H7 (cell line): ENCODE measurements around the gene CD3G. TPM values are rescaled to one million over a fixed set of nuclear protein-coding genes. Genes with fewer than 3 reads are reported as not detected.
A peak's percentile ranks its signal among the peaks of the same experiment; 100 is the strongest.

Experiments
- DNase-seq: peaks from one replicate; pipeline ENCODE4 v3.0.0; 2012
- H3K27me3 ChIP-seq: 2 replicates; pipeline ENCODE4 v1.6.0; 2011; ENCODE audit warnings: mild to moderate bottlenecking, low read length; ENCODE audit not compliant: control insufficient read depth, insufficient read depth
- H3K36me3 ChIP-seq: replicated peaks from 2 replicates; pipeline ENCODE4 v1.5.1; 2011; ENCODE audit warnings: low read length; ENCODE audit not compliant: control insufficient read depth, insufficient read depth
- H3K4me3 ChIP-seq: 2 replicates; pipeline ENCODE4 v1.5.1; 2011; ENCODE audit warnings: low read depth, mild to moderate bottlenecking, control low read depth, low read length, moderate library complexity; ENCODE audit not compliant: insufficient read depth
- total RNA-seq: library from RNA; depleted of rRNA; stranded (reverse); fragments of >200 nt; shearing (Covaris generic); gene quantifications from 2 replicates; pipeline ENCODE4 v1.2.3, GENCODE V29; 2014

Gene CD3G
- total RNA-seq, 1 experiment from 2014 or later: not detected

DNA sequence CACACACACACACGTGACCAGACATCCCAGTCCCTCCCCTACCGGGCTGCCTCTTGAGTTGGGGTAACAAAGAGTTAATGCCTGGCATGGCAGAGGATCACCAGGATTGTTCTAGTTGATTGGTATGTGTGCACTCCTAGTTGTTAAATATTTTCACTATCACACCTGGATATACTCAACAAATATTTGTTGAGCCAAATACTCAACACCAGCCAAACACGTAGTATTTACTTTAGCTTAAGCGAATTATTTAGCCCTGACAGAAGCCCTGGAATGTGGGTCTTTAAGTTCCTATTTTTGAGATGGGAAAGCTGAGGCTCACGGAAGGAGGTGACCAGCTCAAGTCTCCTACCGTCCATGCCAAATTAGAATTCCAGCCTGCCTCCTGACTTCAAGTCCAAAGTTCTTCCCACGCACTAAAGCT lies 29.1 kb upstream of the CD3G start:
- no peak for DNase-seq
- H3K27me3 ChIP-seq: peaks cover 2% of the 10 kb centered on the region
- H3K4me3 ChIP-seq: peak overlapping the region; percentile 27; the same call in 1 of the 2 replicates
- H3K36me3 ChIP-seq: no peaks in the 10 kb centered on the region

DNA sequence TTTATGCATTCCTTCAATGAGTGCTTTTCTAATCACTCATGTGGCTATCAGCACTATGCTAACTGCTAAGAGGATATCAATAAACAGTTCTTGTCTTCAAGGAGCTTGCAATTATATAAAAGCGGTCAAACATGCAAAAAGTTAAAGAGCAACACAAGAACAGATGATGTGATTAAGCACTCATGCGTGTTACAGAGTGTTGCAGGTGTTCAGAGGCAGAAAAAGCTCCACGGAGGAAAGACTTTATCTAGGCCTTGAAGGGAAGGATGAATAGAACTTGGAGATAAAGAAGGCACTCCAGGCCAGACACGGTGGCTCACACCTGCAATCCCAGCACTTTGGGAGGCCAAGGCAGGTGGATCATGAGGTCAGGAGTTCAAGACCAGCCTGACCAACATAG lies 26.0 kb upstream of the CD3G start:
- Histone ChIP-seq H3K36me3 (no peaks in the 10 kb centered on the region), H3K4me3 (no peak overlapping the region), H3K27me3 (peaks cover 2% of the 10 kb centered on the region)
- no peak for DNase-seq

DNA sequence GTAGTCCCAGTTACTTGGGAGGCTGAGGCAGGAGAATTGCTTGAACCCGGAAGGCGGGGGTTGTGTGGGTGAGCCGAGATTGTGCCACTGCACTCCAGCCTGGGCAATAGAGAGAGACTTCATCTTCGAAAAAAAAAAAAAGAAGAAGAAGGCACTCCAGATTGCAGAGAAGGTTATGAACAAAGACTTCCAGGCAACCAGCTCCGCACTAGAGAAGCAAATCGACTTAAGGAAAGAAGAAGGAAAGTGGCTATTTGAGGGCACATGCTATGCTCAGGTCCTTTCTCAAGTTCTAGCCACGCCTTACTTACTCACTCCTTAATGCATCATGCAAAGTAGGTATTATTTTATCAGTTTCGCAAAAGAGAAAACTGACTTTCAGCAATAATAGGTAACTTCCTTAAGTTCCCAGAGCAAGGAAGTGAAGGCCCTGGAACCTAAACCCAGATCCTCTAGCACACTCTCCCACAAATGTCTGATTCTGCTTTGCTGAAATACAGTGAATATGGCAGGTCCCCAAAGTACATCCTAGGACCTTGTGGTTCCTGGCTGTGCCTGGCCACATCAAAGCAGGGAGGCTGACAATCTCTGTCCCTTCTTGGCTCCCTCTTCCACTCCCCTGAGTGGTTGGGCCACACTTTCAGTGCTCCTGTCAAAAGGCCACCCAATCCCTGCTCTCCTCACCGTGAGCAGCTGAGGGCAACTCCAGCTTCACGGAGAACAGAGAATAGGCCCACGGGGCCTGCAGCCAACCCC lies 25.4 kb upstream of the CD3G start:
- no peak for DNase-seq
- no peak overlapping the region for H3K4me3 ChIP-seq
- peaks cover 2% of the 10 kb centered on the region for H3K27me3 ChIP-seq
- no peaks in the 10 kb centered on the region for H3K36me3 ChIP-seq

DNA sequence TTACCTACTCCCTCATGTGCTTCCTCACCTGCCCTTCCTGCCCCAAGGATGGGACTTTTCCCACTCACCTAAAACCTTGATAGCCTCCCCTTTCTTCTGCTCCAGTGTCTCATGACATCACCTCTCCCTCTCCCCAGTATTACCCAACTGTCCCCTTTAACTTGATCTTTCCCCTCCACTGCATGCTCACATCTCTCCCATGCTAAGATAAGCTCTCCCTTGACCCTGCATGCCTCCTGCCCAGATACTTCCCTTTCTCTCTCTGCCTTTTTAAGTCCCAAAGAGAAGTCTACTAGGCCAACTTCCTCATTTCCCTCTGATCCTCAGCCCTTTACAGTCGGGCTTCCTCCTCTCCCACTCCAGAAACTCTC lies 24.8 kb upstream of the CD3G start:
- H3K4me3 ChIP-seq: no peak overlapping the region
- no peak for DNase-seq
- H3K36me3 ChIP-seq: no peaks in the 10 kb centered on the region
- peaks cover 2% of the 10 kb centered on the region for H3K27me3 ChIP-seq

DNA sequence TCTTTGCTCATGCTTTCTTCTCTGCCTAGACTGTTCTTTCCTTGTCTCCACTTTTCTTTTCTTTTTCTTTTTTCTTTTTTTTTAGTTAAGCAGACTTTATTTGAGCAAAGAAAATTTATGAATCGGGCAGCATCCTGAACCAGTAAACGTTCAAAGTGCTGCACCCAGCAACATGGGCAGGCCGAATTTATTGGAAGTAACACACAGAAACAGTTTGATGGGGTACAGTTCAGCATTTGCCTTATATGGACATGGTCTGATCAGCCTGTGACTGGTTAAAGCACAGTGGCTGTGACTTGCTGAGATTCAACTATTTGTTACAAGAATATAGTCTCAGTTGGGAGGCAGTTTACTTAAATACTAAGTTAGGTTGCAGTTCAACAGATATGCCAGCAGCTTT lies 23.6 kb upstream of the CD3G start:
- Histone ChIP-seq H3K4me3 (no peak overlapping the region), H3K36me3 (no peaks in the 10 kb centered on the region), H3K27me3 (peaks cover 2% of the 10 kb centered on the region; the same call in 1 of the 2 replicates)
- no peak for DNase-seq

DNA sequence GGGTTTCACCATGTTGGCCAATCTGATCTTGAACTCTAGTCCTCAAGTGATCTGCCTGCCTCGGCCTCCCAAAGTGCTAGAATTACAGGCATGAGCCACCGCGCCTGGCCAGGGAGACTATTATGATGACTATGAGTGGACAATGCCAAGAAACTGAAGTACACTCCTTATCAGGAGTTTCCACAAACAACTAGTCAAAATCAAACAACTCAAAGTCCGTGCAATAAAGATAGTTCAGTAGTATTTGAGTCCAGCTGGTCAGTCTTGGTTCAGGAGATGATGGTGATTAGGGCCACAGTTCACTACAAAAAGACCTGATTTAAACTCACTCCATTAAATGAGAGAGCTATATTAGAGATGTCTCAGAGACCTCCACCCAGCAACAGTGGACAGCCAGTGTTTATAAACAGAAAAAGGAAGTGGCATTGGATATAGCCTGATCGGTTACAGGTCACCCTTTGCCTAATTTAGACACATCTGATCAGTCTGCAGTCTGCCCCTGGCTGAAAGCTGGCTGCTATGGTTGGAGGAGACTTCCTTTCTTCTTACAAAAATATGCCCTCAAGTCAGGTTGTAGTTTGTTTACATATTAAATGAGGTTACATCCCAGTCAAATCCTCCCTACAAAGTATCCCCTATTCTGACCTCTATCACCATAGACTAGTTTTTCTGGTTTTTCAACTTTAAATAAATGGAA lies 22.6 kb upstream of the CD3G start:
- DNase-seq: no peak
- no peak overlapping the region for H3K4me3 ChIP-seq
- H3K27me3 ChIP-seq: peaks cover 2% of the 10 kb centered on the region; the same call in 1 of the 2 replicates
- no peaks in the 10 kb centered on the region for H3K36me3 ChIP-seq

DNA sequence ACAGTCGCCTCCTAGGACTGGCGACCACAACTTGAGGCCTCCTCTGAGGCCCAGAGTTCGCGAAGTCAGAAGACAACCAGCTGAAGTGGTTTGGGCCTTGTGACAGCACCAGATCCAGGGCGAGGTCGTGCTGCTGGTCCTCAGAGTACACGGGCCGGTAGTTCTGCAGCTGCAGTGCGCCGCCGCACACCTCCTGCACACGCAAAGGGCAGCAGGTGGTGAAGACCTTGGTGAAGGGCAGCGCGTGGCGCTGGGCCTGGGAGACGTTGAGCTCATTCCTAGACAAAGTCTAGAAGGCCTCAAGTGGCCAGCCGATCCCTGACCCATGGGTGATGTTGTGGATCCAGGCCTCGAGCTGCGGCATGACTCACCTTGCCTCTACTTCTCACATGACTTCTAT lies 21.4 kb upstream of the CD3G start:
- Histone ChIP-seq H3K27me3 (no peaks in the 10 kb centered on the region), H3K4me3 (no peak overlapping the region), H3K36me3 (no peaks in the 10 kb centered on the region)
- no peak for DNase-seq

DNA sequence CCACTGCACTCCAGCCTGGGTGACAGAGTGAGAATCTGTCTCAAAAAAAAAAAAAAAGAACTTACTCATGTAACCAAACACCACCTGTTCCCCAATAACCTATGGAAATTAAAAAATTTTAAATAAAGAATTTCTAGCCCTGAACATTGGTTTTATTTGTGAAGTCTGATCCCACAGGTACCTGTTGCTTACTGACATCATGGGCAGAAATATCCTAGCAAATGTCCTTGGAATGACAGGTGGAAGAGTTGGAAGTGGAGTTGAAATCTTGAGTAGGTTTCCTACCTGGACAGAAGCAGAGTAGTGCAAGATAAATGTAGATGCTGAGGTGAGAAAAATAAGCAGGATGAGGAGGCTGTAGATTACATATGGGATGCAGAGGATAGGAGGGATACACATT lies 18.9 kb upstream of the CD3G start:
- DNase-seq: no peak
- H3K4me3 ChIP-seq: no peak overlapping the region

DNA sequence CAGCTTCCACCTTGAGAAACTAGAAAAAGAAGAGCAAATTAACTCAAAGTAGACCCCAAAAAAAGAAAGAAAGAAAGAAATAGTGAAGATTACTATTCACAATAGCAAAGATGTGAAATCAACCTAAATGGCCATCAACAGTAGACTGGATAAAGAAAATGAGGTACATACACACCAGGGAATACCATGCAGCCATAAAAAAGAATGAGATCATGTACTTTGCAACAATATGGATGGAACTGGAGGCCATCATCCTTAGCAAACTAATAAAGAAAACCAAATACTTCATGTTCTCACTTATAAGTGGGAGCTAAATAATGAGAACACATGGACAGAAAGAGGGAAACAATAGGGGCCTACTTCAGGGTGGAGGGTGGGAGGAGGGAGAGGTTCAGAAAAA lies 15.4 kb upstream of the CD3G start:
- Histone ChIP-seq H3K27me3 (no peaks in the 10 kb centered on the region), H3K36me3 (no peaks in the 10 kb centered on the region), H3K4me3 (no peak overlapping the region)
- no peak for DNase-seq

More for the DNA sequence above, 18.9 kb upstream of the CD3G start:
- Histone ChIP-seq H3K27me3 (no peaks in the 10 kb centered on the region), H3K36me3 (no peaks in the 10 kb centered on the region)

DNA sequence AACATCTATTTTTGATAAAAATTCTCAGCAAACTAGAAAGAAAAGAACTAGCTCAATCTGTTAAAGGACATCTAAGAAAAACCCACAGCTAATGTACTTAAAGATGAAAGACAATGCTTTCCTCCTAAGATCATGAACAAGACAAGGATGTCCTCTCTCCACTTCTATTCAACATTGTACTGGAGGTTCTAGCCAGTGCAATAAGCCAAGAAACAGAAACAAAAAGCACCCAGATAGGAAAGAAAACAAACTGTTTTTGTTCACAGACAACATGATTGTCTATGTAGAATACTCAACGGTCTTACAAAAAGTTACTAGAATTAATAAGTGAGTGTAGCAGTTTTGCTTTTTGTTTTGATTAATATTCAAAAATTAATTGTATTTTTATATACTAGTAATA lies 9.4 kb upstream of the CD3G start:
- no peak for DNase-seq
- H3K4me3 ChIP-seq: no peak overlapping the region
- H3K36me3 ChIP-seq: no peaks in the 10 kb centered on the region
- H3K27me3 ChIP-seq: no peaks in the 10 kb centered on the region

DNA sequence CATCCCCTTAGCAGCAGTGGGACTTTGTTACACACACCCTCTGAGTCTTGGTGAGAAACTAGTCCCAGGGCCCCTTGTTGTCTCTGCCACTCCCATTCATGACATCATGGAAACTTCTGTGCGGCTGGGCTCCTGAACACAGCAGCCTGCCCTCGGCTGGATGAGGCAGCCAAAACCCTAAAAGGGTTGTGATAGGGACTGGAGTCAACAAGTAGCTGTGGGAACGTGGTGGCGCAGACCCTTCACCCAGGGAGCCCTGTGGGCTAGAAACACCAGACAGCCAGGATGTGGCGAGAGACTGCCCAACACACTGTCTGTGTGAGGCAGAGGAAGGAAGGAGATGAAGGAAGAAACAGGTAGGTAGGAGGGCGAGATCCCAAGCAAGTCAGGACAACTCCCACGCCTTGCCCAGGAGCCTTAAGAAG lies 5.5 kb upstream of the CD3G start:
- H3K4me3 ChIP-seq: no peak overlapping the region
- no peak for DNase-seq
- H3K36me3 ChIP-seq: no peaks in the 10 kb centered on the region
- H3K27me3 ChIP-seq: no peaks in the 10 kb centered on the region

DNA sequence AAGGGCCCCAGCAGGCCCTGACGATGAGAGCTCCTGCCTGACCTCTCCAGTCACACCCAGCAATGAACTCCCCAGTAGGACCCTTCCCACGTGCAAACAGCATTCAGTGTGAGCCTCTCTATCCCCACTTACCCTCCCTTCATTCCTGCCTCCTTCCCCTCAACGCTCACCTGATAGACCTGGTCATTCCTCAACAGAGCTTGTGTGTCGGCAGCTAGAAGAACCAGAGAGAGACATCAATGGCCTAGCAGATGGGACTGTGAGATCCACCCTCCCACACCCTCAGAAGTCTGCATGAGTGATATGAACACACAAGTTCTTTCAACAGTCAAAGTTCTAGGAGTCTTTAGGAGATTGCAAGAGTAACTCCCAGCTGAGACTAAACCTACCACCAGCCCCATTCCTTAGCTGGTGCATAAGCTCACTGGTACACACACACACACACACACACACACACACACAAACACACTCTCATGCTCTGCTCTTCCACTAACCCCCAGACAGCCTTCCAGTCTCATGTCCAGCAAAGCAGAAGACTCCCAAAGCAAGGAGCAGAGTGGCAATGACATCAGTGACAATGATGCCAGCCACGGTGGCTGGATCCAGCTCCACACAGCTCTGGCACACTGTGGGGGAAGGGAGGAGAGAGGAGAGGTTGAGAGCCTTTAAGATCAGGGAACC lies 4.7 kb upstream of the CD3G start:
- Histone ChIP-seq H3K4me3 (no peak overlapping the region), H3K36me3 (no peaks in the 10 kb centered on the region), H3K27me3 (no peaks in the 10 kb centered on the region)
- DNase-seq: no peak

DNA sequence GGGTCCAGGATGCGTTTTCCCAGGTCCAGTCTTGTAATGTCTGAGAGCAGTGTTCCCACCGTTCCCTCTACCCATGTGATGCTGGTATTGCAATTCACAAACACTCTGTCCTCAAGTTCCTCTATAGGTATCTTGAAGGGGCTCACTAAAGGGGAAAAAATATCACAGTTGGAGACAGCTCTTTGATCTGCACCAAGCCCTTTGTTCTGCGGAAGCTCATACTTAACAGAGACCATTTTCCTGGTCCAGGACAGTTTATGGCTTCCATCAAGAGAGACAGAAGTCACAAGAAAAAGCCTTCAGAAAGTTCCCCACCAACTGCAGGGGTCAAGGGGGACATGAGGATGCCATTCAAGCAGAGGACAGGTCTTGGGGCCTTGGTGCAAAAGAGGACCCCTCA lies 3.7 kb upstream of the CD3G start:
- Histone ChIP-seq H3K27me3 (no peaks in the 10 kb centered on the region), H3K36me3 (no peaks in the 10 kb centered on the region), H3K4me3 (no peak overlapping the region)
- no peak for DNase-seq

DNA sequence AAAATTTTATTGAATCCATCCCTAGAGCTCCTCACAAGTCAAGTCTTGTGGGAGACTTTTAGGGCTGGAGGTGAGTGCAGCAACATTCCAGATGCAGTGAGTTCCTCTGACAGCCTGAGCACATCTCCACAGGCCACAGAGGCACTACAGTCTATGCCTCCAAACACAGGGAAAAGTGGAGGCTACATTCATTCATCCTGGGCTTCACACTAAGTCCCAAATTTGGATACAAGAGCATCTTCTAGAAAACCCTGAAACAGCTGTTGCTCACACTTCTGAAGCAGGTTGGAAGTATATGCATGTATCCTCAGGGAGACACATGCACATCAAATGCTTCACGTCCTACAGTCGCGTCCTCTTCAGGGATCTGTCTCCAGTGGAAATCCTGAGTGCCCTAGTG lies 2.9 kb upstream of the CD3G start:
- H3K4me3 ChIP-seq: no peak overlapping the region
- H3K27me3 ChIP-seq: no peaks in the 10 kb centered on the region
- no peak for DNase-seq
- no peaks in the 10 kb centered on the region for H3K36me3 ChIP-seq
